GM19324 (cell line): ENCODE results near the gene MTHFR.

Experiments
- ATAC-seq: cut with Tn5 transposase; IDR thresholded peaks from one replicate; pipeline ENCODE4 v1.9.1; 2021; ENCODE audit warnings: mild to moderate bottlenecking, moderate library complexity; ENCODE audit not compliant: unreplicated experiment, low FRiP score

The MTHFR gene

DNA sequence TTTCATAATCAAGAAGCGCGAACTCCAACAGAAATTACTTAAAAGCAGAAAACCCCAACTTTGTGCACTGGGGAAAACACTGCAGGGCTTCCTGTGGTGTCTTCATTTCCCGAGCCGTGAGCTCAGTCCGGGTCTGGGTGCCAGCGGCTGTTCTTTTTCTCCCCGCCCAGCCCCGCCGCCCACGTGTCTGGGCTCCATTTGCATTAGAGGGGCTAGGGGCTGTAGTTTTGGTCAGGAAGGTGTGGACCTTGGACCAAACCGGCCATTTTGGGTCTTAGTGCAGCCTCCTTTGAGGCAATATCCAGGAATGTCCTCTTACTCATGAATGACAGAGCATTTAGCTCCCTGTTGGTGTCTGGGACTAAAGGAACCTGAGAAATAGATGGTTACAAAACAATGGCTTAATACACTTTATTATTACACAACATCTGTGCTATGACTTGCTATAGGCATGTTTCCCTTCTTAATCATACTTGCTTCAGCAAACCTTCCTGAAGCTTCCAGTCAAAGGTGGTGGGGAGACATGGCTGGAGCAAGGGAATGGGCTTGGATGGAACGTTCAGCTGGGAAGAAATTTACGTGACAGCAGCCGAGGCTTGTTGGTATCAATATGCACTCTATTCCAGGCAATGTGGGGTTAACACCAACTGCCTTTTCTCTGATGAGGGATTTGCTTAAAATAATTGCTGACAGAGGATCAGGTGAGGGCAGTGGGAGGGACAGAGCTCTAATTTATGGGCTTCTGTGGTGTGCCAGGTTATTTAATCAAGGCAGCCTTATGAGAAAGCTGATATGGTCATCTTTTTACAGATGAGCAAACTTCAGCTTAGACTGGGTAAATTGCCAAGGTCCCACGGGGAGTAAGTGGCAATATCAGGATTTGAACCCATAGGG is 68.8 kb downstream of the MTHFR start:
- ATAC-seq = no peak

DNA sequence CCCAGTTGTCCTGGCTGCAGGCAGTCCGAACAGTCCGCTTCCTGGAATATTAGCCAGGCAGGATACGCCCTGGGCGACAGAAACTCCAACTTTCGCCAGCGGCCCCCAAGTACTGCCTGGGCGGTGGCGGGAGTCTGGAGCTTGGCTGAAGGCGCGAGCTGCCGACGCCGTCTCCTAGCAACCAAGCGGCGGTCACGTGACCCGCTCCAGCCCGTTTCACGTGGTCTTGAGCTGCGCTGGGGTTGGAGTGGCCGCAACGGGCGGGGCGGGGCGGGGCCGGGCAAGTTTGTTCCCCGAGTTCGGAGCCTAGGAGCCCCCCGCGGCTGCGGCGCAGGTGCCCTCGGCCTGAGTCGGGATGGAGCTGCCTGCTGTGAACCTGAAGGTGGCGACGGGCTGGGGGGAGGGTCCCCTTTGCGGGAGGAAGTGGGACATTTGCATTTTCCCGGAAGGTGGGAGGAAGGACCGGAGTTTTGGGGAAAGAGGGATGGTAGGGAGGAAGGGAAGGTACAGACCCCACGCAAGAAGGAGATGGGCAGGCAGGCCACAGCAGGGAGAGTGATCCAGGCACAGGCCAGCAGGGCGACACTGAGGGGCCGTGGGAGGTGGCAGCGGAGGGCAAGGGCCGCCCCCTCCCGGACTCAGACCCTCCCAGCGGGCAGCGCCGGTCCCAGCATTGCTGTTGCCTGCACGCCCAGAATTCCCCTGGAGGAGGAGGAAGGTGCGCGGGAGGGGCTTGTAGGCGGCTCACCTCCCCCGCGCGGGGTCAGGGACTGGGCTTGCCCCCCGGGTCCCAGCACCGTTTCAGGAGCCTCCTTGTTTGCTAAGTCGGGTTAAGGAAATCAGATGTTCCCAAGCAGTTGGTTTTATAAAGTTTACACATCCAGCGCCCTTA is 69.7 kb downstream of the MTHFR start, which contains the start of gene AGTRAP:
TSS of gene AGTRAP (plus strand) at position 283 of the 892 bp plus-strand sequence. CDS start at position 356, 73 bp downstream.
- ATAC-seq = peak; percentile 59
